Myocyte (in vitro differentiated cells): ENCODE measurements around the gene CYP2C18. TPM values are rescaled to one million over a fixed set of nuclear protein-coding genes. Genes with fewer than 3 reads are reported as not detected.
A peak's percentile ranks its signal among the peaks of the same experiment; 100 is the strongest.
"Not testable (repeated sequence)": the region's sequence is repeated elsewhere in the genome, so short reads cannot be mapped to it uniquely, and the experiment has no call there.

Experiments used
- DNase-seq: peaks from one replicate; pipeline ENCODE4 v3.0.0-alpha.2; 2012; ENCODE audit warnings: low read depth
- polyA plus RNA-seq: library from polyadenylated mRNA; unstranded; fragments of >200 nt; gene quantifications from one replicate; pipeline ENCODE4 v1.2.1, GENCODE V29; 2012; ENCODE audit warnings: missing spikeins
- total RNA-seq: library from RNA; depleted of rRNA; stranded (reverse); fragments of >200 nt; gene quantifications from 2 replicates; pipeline ENCODE4 v1.2.3, GENCODE V29; 2014

The CYP2C18 gene
- total RNA-seq = 0.16 TPM in 1 of 2 replicates, not detected in the other
- not detected for polyA plus RNA-seq

DNA sequence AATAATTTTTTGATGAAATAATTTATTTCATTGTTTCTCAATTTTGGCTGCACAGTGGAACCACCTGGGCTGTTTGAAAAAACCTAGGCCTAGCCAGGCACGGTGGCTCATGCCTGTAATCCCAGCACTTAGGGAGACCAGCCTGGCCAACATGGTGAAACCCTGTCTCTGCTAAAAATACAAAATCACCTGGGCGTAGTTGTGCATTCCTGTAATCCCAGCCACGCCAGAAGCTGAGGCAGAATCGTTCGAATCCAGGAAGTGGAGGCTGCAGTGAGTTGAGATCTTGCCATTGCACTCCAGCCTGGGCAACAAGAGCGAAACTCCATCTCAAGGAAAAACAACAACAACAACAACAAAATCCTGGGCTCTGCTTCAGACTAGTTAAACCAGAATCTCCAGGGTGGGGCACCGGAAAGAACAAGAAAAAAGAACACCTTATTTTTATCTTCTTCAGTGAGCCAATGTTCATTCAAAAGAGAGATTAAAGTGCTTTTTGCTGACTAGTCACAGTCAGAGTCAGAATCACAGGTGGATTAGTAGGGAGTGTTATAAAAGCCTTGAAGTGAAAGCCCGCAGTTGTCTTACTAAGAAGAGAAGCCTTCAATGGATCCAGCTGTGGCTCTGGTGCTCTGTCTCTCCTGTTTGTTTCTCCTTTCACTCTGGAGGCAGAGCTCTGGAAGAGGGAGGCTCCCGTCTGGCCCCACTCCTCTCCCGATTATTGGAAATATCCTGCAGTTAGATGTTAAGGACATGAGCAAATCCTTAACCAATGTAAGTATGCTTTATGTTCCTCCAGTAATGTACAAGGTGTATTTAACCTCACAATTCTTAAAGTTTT is at the start of gene CYP2C18:
TSS of gene CYP2C18 (plus strand) at position 516 of the 841 bp plus-strand sequence. CDS start at position 607, 91 bp downstream.
- no peak for DNase-seq

GRCh38 chr10:94638097-94638496 is 45.4 kb upstream of the CYP2C18 start:
- DNase-seq = not testable (repeated sequence)

- DNase-seq = no peak
These were observed 43.6 kb upstream of the CYP2C18 start for GRCh38 chr10:94639902-94640301.

DNA sequence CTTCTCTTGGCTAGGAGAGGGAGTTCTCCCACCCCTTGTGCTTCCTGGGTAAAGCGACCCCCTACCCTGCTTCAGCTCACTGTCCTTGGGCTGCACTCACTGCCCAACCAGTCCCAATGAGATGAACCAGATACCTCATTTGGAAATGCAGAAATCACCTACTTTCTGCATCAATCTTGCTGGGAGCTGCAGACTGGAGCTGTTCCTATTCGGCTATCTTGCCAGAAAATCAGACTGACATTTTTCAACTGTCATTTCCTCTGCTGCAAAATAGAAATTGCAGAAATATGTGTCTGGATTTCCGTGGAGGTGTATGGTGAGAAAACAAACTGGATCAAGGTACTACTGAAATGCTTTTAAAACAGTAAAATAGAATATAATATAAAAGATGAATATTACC is 43.0 kb upstream of the CYP2C18 start:
- no peak for DNase-seq

GRCh38 chr10:94641480-94641879 is 42.0 kb upstream of the CYP2C18 start:
- no peak for DNase-seq

DNA sequence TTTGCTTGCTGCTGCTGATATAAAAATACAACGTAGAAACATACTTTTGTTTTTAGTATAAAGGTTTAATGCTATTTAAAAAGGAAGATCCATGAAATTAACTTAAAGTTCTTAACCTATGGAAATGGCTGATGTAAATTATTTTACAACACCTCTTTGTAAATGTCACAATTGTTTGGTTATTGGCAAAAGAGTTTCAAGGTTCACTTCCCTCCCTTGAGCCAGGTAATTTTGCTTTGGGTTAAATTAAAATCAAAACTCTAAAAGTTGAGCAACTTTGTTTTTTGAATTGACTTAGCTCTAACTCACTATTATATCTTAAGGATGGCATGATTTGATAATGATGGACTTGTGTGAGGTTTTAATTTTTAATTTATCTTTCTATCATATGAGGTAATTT is 39.2 kb upstream of the CYP2C18 start:
- DNase-seq = no peak

GRCh38 chr10:94645285-94645684 is 38.2 kb upstream of the CYP2C18 start:
- no peak for DNase-seq

DNA sequence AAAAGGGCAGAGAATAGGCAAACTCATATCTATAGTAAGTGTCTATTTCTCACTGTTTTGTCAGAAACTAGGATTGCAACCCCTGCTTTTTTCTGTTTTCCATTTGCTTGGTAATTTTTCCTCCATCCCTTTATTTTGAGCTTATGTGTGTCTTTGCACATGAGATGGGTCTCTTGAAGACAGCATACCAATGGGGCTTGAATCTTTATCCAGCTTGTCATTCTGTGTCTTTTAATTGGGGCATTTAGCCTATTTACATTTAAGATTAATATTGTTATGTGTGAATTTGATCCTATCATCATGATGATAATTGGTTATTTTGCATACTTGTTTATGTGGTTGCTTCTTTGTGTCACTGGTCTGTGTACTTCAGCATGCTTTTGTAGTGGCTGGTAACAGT is 28.3 kb upstream of the CYP2C18 start:
- DNase-seq = not testable (repeated sequence)

DNA sequence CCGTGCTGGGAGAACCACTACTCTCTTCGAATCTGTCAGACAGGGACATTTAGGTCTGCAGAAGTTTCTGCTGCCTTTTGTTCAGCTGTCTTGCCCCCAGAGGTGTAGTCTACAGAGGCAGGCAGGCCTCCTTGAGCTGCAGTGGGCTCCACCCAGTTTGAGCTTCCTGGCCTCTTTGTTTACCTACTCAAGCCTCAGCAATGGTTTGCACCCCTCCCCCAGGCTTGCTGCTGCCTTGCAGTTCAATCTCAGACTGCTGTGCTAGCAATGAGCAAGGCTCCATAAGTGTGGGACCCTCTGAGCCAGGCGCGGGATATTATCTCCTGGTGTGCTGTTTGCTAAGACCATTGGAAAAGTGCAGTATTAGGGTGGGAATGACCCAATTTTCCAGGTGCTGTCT is 20.5 kb upstream of the CYP2C18 start:
- DNase-seq = not testable (repeated sequence)

GRCh38 chr10:94666391-94667102 is 17.0 kb upstream of the CYP2C18 start:
- DNase-seq = no peak

DNA sequence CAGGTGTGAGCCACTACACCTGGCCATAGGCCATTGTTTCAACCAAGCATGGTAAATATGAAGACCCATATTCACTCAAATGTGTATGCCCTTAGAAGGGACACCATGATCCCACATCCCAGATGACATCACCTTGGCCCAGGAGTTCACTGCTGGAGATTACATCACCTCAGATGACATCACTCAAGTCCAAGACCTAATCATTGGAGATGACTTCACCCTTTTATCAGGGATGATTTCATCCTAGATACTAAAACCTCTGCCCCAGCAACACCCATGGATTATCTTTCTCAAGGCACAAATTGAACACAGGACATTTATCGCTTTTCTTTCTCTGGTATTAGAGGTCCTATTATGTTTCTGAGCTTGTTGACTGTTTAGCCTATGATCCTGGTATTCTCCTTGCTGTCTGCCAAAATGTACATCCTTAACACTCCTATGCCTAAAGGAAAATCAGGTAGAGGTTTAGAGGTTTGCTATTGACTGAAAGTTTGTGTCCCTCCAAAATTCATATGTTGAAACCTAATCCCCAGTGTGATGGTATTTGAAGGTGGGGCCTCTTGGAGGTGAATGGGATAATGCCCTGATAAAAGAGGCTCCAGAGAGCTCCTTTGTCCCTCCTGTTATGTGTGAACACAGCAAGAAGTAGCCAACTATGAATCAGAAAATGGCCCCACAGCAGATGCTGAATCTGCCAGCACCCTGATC is 9.8 kb upstream of the CYP2C18 start:
- no peak for DNase-seq

DNA sequence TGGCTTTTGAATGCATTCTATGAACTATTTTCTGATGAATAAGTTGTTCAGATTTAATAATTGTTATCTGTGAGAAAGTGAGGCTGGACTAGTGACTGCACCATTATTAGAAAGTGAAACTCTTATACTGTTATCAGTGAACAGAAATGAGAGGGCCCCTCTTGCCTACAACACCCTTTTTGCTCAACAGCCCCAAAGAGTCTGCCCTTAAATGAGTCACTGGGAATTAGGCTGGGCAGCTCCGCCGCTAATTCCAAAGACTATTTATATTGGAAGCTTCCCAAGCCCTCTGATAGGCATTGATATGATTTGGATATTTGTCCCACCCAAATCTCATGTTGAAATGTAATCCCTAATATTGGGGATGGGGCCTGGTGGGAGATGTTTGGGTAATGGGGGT is 7.0 kb upstream of the CYP2C18 start:
- no peak for DNase-seq

DNA sequence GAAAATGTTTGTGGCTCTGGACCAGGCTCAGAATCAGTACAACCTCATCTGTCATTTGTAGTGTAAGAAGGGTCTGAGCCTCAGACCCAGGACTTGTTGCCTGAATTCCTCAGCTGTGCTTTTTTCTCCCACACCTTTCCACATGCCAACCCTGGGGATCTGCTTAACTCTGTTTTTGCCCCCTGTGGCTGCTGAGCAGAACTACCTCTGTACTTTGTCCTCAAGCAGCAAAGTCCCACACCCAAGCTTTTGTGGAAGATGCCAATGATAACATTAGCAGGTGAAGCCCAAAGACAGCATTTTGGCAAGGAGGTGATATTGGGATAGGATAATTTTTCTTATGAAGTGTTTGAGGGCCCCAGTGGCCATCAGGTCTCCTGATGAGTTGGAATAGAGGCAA is 5.8 kb upstream of the CYP2C18 start:
- DNase-seq = peak; percentile 2

DNA sequence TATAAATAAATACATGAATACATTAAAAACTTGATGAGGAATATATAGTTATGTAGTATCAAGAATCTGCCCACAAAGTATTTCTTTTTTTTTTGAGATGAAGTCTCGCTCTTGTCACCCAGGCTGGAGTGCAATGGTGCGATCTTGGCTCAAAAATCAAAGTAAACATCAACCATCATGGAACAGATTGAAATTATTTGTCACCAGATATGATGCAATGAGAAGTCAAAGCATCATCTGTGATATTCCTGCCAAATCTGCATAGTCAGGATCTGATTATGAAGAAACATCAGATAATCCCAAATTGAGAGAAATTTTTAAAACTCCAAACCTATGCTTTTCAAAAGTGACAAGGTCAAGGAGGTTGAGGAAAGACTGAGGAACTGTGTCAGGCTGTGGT is 5.1 kb upstream of the CYP2C18 start:
- DNase-seq = no peak

GRCh38 chr10:94680544-94680943 is 3.0 kb upstream of the CYP2C18 start:
- DNase-seq = no peak

GRCh38 chr10:94682636-94683035 is 893 bp upstream of the CYP2C18 start:
- DNase-seq = not testable (repeated sequence)

- DNase-seq = no peak
These were observed 4.2 kb downstream of the CYP2C18 start for GRCh38 chr10:94687625-94688248.

GRCh38 chr10:94706089-94706488 is 22.6 kb downstream of the CYP2C18 start:
- DNase-seq = no peak

DNA sequence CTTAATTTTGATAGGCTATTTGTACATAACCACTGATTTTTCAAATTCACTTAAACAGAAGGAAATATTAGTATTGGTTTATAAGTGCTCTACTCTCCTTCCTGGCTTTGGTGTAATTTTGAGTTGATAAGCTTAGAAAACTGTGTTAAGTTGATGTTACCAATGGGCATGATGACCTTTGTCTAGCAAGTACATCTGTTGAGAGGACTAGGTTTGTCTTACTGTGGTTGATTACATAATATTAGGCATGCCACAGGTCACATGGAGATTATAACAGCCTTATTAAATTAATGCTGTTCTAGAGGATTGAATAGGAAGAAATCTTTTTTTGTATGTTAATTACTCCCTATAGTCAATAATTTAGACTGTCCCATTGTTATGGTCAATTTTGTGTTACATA is 27.0 kb downstream of the CYP2C18 start:
- no peak for DNase-seq

- DNase-seq = peak; percentile 2
These were observed 42.3 kb downstream of the CYP2C18 start for GRCh38 chr10:94725871-94726270.

DNA sequence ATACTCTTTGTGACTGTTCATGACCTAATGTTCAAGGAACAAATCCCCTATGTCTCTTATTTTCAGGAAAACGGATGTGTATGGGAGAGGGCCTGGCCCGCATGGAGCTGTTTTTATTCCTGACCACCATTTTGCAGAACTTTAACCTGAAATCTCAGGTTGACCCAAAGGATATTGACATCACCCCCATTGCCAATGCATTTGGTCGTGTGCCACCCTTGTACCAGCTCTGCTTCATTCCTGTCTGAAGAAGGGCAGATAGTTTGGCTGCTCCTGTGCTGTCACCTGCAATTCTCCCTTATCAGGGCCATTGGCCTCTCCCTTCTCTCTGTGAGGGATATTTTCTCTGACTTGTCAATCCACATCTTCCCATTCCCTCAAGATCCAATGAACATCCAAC is 51.7 kb downstream of the CYP2C18 start:
- no peak for DNase-seq
